AG04449 (cell line): Measurements from ENCODE around the gene NOXA1.

ENCODE experiments used
- CTCF ChIA-PET: fragments of 350-600 bp; formaldehyde crosslinking; extraction: SDS; loops from one replicate; lab custom pipeline; 2021; ENCODE audit warnings: antibody characterized with exemption; lab: Yijun Ruan, JAX
- POLR2A ChIA-PET: fragments of 400-600, 350-600 bp; formaldehyde crosslinking; extraction: SDS; loops from one replicate; lab custom pipeline; 2020; ENCODE audit warnings: antibody characterized with exemption, inconsistent platforms; lab: Yijun Ruan, JAX
- DNase-seq: peaks from one replicate; pipeline ENCODE4 v3.0.0-alpha.2; 2010; ENCODE audit warnings: low read depth, low spot score
- H3K4me3 ChIP-seq: 2 replicates; pipeline ENCODE4 v1.5.1; 2011; ENCODE audit warnings: low read depth, mild to moderate bottlenecking, control low read depth, low read length
- CTCF ChIP-seq: IDR thresholded peaks from one replicate; pipeline ENCODE4 v1.5.1; 2011; ENCODE audit warnings: mild to moderate bottlenecking, moderate library complexity, low read length, control low read depth, inconsistent platforms; ENCODE audit not compliant: insufficient read depth; ENCODE audit errors: missing control alignments

The NOXA1 gene

GRCh38 chr9:137476856-137477255 lies 53.7 kb downstream of the NOXA1 start:
- ChIA-PET CTCF (no interaction called here), POLR2A (no interaction called here)
- no peak overlapping the region for H3K4me3 ChIP-seq
- DNase-seq = no peak
- TF ChIP-seq CTCF = no peak

GRCh38 chr9:137477778-137478612 lies 54.8 kb downstream of the NOXA1 start:
- no peak overlapping the region for H3K4me3 ChIP-seq
- CTCF ChIA-PET = no interaction called here
- no peak for TF ChIP-seq CTCF
- POLR2A ChIA-PET = no interaction called here
- no peak for DNase-seq

GRCh38 chr9:137478613-137478961 lies 55.4 kb downstream of the NOXA1 start:
- no peak for TF ChIP-seq CTCF
- no peak overlapping the region for H3K4me3 ChIP-seq
- CTCF ChIA-PET = interaction anchor here (1.0 to 1.3 kb wide), 2 partner anchors 34 to 53 kb away, joined by 3 to 6 read pairs; no protein-coding TSS in a partner anchor
- no peak for DNase-seq
- POLR2A ChIA-PET = interaction anchor here (1.1 kb wide), 1 partner anchor 8 kb away, joined by 3 read pairs; no protein-coding TSS in a partner anchor

- ChIA-PET CTCF (interaction anchor here (0.6 to 1.3 kb wide), 5 partner anchors 11 to 56 kb away, joined by 3 to 6 read pairs (median 3); partner anchors contain the start of genes EXD3 and NOXA1), POLR2A (interaction anchor here (1.1 kb wide), 1 partner anchor 9 kb away, joined by 3 read pairs; no protein-coding TSS in a partner anchor)
- TF ChIP-seq CTCF = no peak
- no peak overlapping the region; the same call in 1 of the 2 replicates for H3K4me3 ChIP-seq
- no peak for DNase-seq
These were observed 56.0 kb downstream of the NOXA1 start for GRCh38 chr9:137478962-137479861.

GRCh38 chr9:137479892-137480685 lies 56.9 kb downstream of the NOXA1 start:
- no peak for DNase-seq
- POLR2A ChIA-PET = interaction anchor here (1.1 kb wide), 1 partner anchor 10 kb away, joined by 3 read pairs; no protein-coding TSS in a partner anchor
- H3K4me3 ChIP-seq = no peak overlapping the region
- no peak for TF ChIP-seq CTCF
- CTCF ChIA-PET = interaction anchor here (1.0 to 1.3 kb wide), 2 partner anchors 10 to 35 kb away, joined by 3 to 6 read pairs; no protein-coding TSS in a partner anchor
